ENCODE measurements around the gene PCDH12. TPM values are rescaled to one million over a fixed set of nuclear protein-coding genes. Genes with fewer than 3 reads are reported as not detected.

The PCDH12 gene
- total RNA-seq, 1 experiment from 2014 or later, result not detected

GRCh38 chr5:141940695-141941271 is 17.2 kb downstream of the PCDH12 start:
- peaks cover 9% of the 10 kb centered on the region for H3K27me3 Mint-ChIP-seq (ENCODE audit: low read depth)
- WGBS (ENCODE audit: extremely low coverage, insufficient read length, low lambda C conversion rate), result no CpG with 5 or more reads among the region's 6 CpGs
- H3K4me1 Mint-ChIP-seq, result peaks cover 14 to 15% of the 10 kb centered on the region in 2 experiments
- Histone ChIP-seq H3T11ph (ENCODE audit: low read length) (no peak overlapping the region), H3K14ac (ENCODE audit: insufficient read depth, low read length) (no peak overlapping the region; the same call in 1 of the 2 replicates), H2BK15ac (ENCODE audit: low read depth, low read length) (no peak overlapping the region), H3K4me1 (ENCODE audit: insufficient read depth, low read length) (no peaks in the 10 kb centered on the region), H3K9ac (ENCODE audit: extremely low read depth, insufficient read length, low read length) (no peak overlapping the region), H2BK5ac (ENCODE audit: insufficient read length, low read length) (no peak overlapping the region), H3K4me2 (ENCODE audit: insufficient read depth, insufficient read length, low read length) (no peak overlapping the region), H4K91ac (ENCODE audit: insufficient read length, low read depth, low read length) (no peak overlapping the region), H3K27ac (ENCODE audit: insufficient read length, low read depth, low read length) (no peak overlapping the region), H3K79me1 (ENCODE audit: insufficient read depth, low read depth, low read length, poor library complexity, severe bottlenecking) (no peaks in the 10 kb centered on the region), H4K20me1 (ENCODE audit: control insufficient read depth, insufficient read depth, insufficient read length) (peaks cover 2% of the 10 kb centered on the region), H2AFZ (ENCODE audit: low read length) (no peak overlapping the region), H3K23me2 (ENCODE audit: insufficient read length, low read depth, low read length, poor library complexity, severe bottlenecking) (no peaks in the 10 kb centered on the region), H2AK5ac (ENCODE audit: insufficient read length, low read length) (no peak overlapping the region), H3K56ac (ENCODE audit: insufficient read length, low read depth, low read length) (no peak overlapping the region), H3K18ac (ENCODE audit: insufficient read length, low read depth, low read length) (no peak overlapping the region), H3K23ac (ENCODE audit: insufficient read length, low read depth, low read length) (no peak overlapping the region), H2BK12ac (ENCODE audit: insufficient read length, low read depth, low read length) (no peak overlapping the region), H2BK20ac (ENCODE audit: low read depth, low read length, poor library complexity, severe bottlenecking) (no peak overlapping the region), H3K27me3 (ENCODE audit: insufficient read depth, low read length) (no peaks in the 10 kb centered on the region), H4K8ac (replicated peaks; ENCODE audit: insufficient read length, low read depth, low read length) (no peak overlapping the region), H3K79me2 (ENCODE audit: insufficient read depth, low read length) (no peaks in the 10 kb centered on the region), H3K9me3 (ENCODE audit: control insufficient read depth, low read depth, low read length) (no peaks in the 10 kb centered on the region), H3K4ac (ENCODE audit: low read depth, low read length) (no peak overlapping the region), H4K5ac (ENCODE audit: insufficient read length, low read depth, low read length) (no peak overlapping the region), H2BK120ac (ENCODE audit: low read depth, low read length, poor library complexity, severe bottlenecking) (no peak overlapping the region)
- H3K9me3 Mint-ChIP-seq, result no peaks in the 10 kb centered on the region
- TF ChIP-seq CTCF (conservative IDR thresholded peaks at IDR 0.05), result no peak
- no peak for DNase-seq
- H3K36me3 Mint-ChIP-seq (ENCODE audit: insufficient read depth in 1 of 3, low read depth in 3 of 3), result peaks cover 3 to 32% (median 25%) of the 10 kb centered on the region in 3 experiments; a peak in 6 of 7 replicates
- H3K27ac Mint-ChIP-seq, result peak overlapping the region in 2 of 3 experiments; percentile 24 to 71; a peak in 4 of 7 replicates
- no peak overlapping the region for H3K4me3 Mint-ChIP-seq
